CD14-positive monocyte (primary cell): ENCODE data around the gene SRPRA. TPM values are rescaled to one million over a fixed set of nuclear protein-coding genes. Genes with fewer than 3 reads are reported as not detected.
A peak's percentile ranks its signal among the peaks of the same experiment; 100 is the strongest.

ENCODE experiments used
- DNase-seq, 3 donors: peaks; one replicate each; pipeline ENCODE4 v3.0.0-alpha.2; 2011 to 2022
- H2AFZ ChIP-seq: 2 replicates; pipeline ENCODE4 v1.6.0; 2012; ENCODE audit warnings: mild to moderate bottlenecking, low read depth, low read length, inconsistent platforms; ENCODE audit not compliant: insufficient read depth, poor library complexity, severe bottlenecking
- H3K27ac ChIP-seq, 2 donors: 1 replicate in 1 of 2; 2 replicates in 1 of 2; pipeline ENCODE4 v1.5.1; 2012 to 2013; ENCODE audit warnings: low read length in 2 of 2, control low read depth in 1 of 2, inconsistent platforms in 1 of 2, low read depth in 1 of 2, mild to moderate bottlenecking in 1 of 2
- H3K27me3 ChIP-seq, 2 donors: one replicate each; pipeline versions ENCODE4 v1.6.0 to v1.6.1; 2011 to 2013; ENCODE audit warnings: low read length in 2 of 2; ENCODE audit not compliant: control insufficient read depth in 2 of 2, insufficient read depth in 2 of 2
- H3K36me3 ChIP-seq, 2 donors: replicated peaks in 1 of 2; 1 replicate in 1 of 2; 2 replicates in 1 of 2; pipeline versions ENCODE4 v1.5.1 to v1.6.1; 2012 to 2013; ENCODE audit warnings: low read length in 2 of 2, control low read depth in 1 of 2, inconsistent platforms in 1 of 2, mild to moderate bottlenecking in 1 of 2; ENCODE audit not compliant: insufficient read depth in 2 of 2, control insufficient read depth in 1 of 2
- H3K4me1 ChIP-seq, 2 donors: 1 replicate in 1 of 2; 2 replicates in 1 of 2; pipeline versions ENCODE4 v1.5.1 to v1.6.1; 2012 to 2013; ENCODE audit warnings: low read length in 2 of 2, control low read depth in 1 of 2, inconsistent platforms in 1 of 2, mild to moderate bottlenecking in 1 of 2, moderate library complexity in 1 of 2; ENCODE audit not compliant: insufficient read depth in 2 of 2, control insufficient read depth in 1 of 2
- H3K4me2 ChIP-seq: replicated peaks from 2 replicates; pipeline ENCODE3; 2012; ENCODE audit warnings: low read length, moderate library complexity, mild to moderate bottlenecking; ENCODE audit not compliant: poor library complexity, severe bottlenecking; ENCODE audit errors: extremely low read depth
- H3K4me3 ChIP-seq, 3 experiments: fragments of 200-600 bp in 1 of 3; sonication (generic) in 1 of 3; replicated peaks in 1 of 3; 1 replicate in 2 of 3; 2 replicates in 1 of 3; pipeline ENCODE4 v1.5.1; 2011 to 2013; ENCODE audit warnings: low read length in 3 of 3, mild to moderate bottlenecking in 3 of 3, control low read depth in 2 of 3, low read depth in 2 of 3, inconsistent platforms in 1 of 3, moderate library complexity in 1 of 3
- H3K79me2 ChIP-seq: 2 replicates; pipeline ENCODE4 v1.6.0; 2012; ENCODE audit warnings: mild to moderate bottlenecking, control low read depth, inconsistent platforms, low read length, moderate library complexity; ENCODE audit not compliant: insufficient read depth
- H3K9ac ChIP-seq: 2 replicates; pipeline ENCODE4 v1.6.0; 2017; ENCODE audit warnings: low read length, mild to moderate bottlenecking; ENCODE audit not compliant: insufficient read depth, poor library complexity, severe bottlenecking
- H3K9me3 ChIP-seq, 2 donors: replicated peaks in 1 of 2; 1 replicate in 1 of 2; 2 replicates in 1 of 2; pipeline versions ENCODE4 v1.5.1 to v1.6.1; 2012 to 2013; ENCODE audit warnings: low read length in 2 of 2, control low read depth in 1 of 2; ENCODE audit not compliant: control insufficient read depth in 1 of 2, insufficient read depth in 1 of 2
- H4K20me1 ChIP-seq: 2 replicates; pipeline ENCODE4 v1.6.0; 2012; ENCODE audit warnings: mild to moderate bottlenecking, low read length, control low read depth, moderate library complexity; ENCODE audit not compliant: insufficient read depth
- H3K27ac Mint-ChIP-seq, 7 donors: one replicate each; pipeline ENCODE4 v1.8.0; 2020; ENCODE audit warnings: mild to moderate bottlenecking in 7 of 7, mixed read lengths in 7 of 7, moderate library complexity in 6 of 7, inconsistent platforms in 2 of 7
- H3K27me3 Mint-ChIP-seq, 3 donors: one replicate each; pipeline ENCODE4 v1.8.0; 2021 to 2022; ENCODE audit warnings: low read depth in 3 of 3, mild to moderate bottlenecking in 3 of 3, mixed read lengths in 3 of 3, moderate library complexity in 3 of 3, inconsistent platforms in 1 of 3
- H3K36me3 Mint-ChIP-seq, 2 donors: one replicate each; pipeline ENCODE4 v1.8.0; 2020; ENCODE audit warnings: mixed read lengths in 2 of 2, inconsistent platforms in 1 of 2, mild to moderate bottlenecking in 1 of 2
- H3K4me1 Mint-ChIP-seq: one replicate; pipeline ENCODE4 v1.8.0; 2020; ENCODE audit warnings: mild to moderate bottlenecking, mixed read lengths
- H3K4me3 Mint-ChIP-seq, 2 donors: one replicate each; pipeline ENCODE4 v1.8.0; 2020; ENCODE audit warnings: mild to moderate bottlenecking in 2 of 2, mixed read lengths in 2 of 2, moderate library complexity in 1 of 2
- H3K9me3 Mint-ChIP-seq, 7 donors: one replicate each; pipeline ENCODE4 v1.8.0; 2020 to 2022; ENCODE audit warnings: mixed read lengths in 7 of 7, mild to moderate bottlenecking in 6 of 7, moderate library complexity in 6 of 7, inconsistent platforms in 2 of 7
- WGBS: methylation state at CpG from one replicate; pipeline ENCODE4 v1.1.5; 2013; ENCODE audit warnings: missing lambda C conversion rate; ENCODE audit not compliant: insufficient coverage; 5-methylcytosine and 5-hydroxymethylcytosine counted together
- intact Hi-C, 2 donors: fragments of 100-400 bp; cut with micrococcal nuclease; formaldehyde crosslinking; loops; one replicate each; pipeline versions ENCODE4 v1.15.0 to v1.15.1; 2023
- polyA plus RNA-seq, 3 donors: library from polyadenylated mRNA; depleted of rRNA in 1 of 3; unstranded in 2 of 3; stranded (reverse) in 1 of 3; fragments of 300-500 nt in 2 of 3; fragments of >200 nt in 1 of 3; fragmentation: Illumina TruSeq in 2 of 3; gene quantifications; 1 replicate in 2 of 3; 2 replicates in 1 of 3; pipeline ENCODE4 v1.2.3, GENCODE V29; 2012 to 2021
- TF ChIP-seq, protein P1 (sequence below): fragments of 200-600 bp; IDR thresholded peaks from one replicate; pipeline ENCODE4 v1.8.0; 2022; ENCODE audit warnings: antibody characterized with exemption, mild to moderate bottlenecking

Gene SRPRA
- polyA plus RNA-seq, 3 donors: 68.7 to 123 (median 87.6) TPM

DNA sequence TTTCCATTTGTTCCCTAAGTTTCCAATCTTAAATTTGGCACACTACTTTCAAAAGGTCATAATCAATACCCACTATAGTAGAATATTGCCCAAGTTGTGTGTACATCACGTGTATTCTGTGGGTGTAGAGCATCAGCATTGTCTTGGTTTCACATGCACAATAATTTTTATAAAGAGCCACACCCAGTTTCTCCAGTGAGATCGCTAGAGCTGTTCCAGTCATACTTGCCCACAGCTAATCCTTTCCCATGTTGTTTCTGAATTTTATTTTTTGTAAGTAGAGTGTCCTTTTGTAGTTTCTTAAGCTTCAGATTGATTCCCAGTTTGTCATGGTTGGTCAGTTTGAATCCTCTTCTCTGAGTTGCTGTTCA, 43.4 kb downstream of the SRPRA start:
- Mint-ChIP-seq H3K27ac (peak overlapping the region in 4 of 7 donors; percentile 30 to 89 (median 65)), H3K36me3 (peaks cover 17 to 27% of the 10 kb centered on the region in 2 donors), H3K27me3 (peaks cover 0 to 2% (median 1%) of the 10 kb centered on the region in 3 donors), H3K9me3 (peaks cover 8 to 25% (median 15%) of the 10 kb centered on the region in 7 donors), H3K4me3 (no peak overlapping the region), H3K4me1 (peaks cover 7% of the 10 kb centered on the region)
- Histone ChIP-seq H3K4me1 (no peaks in the 10 kb centered on the region), H3K9me3 (peaks cover 14 to 15% of the 10 kb centered on the region in 2 donors), H3K36me3 (peaks cover 9 to 16% of the 10 kb centered on the region in 2 donors), H3K27me3 (no peaks in the 10 kb centered on the region), H2AFZ (no peak overlapping the region), H3K9ac (no peak overlapping the region), H3K27ac (peak overlapping the region in 1 of 2 donors; percentile 46), H3K4me3 (no peak overlapping the region), H4K20me1 (peaks cover 42% of the 10 kb centered on the region), H3K79me2 (peaks cover 64% of the 10 kb centered on the region), H3K4me2 (no peak overlapping the region)
- no CpG with 5 or more reads among the region's 2 CpGs for WGBS
- DNase-seq: no peak
- TF ChIP-seq, protein P1, sequence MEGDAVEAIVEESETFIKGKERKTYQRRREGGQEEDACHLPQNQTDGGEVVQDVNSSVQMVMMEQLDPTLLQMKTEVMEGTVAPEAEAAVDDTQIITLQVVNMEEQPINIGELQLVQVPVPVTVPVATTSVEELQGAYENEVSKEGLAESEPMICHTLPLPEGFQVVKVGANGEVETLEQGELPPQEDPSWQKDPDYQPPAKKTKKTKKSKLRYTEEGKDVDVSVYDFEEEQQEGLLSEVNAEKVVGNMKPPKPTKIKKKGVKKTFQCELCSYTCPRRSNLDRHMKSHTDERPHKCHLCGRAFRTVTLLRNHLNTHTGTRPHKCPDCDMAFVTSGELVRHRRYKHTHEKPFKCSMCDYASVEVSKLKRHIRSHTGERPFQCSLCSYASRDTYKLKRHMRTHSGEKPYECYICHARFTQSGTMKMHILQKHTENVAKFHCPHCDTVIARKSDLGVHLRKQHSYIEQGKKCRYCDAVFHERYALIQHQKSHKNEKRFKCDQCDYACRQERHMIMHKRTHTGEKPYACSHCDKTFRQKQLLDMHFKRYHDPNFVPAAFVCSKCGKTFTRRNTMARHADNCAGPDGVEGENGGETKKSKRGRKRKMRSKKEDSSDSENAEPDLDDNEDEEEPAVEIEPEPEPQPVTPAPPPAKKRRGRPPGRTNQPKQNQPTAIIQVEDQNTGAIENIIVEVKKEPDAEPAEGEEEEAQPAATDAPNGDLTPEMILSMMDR: no peak
- intact Hi-C loops: no loop called here

DNA sequence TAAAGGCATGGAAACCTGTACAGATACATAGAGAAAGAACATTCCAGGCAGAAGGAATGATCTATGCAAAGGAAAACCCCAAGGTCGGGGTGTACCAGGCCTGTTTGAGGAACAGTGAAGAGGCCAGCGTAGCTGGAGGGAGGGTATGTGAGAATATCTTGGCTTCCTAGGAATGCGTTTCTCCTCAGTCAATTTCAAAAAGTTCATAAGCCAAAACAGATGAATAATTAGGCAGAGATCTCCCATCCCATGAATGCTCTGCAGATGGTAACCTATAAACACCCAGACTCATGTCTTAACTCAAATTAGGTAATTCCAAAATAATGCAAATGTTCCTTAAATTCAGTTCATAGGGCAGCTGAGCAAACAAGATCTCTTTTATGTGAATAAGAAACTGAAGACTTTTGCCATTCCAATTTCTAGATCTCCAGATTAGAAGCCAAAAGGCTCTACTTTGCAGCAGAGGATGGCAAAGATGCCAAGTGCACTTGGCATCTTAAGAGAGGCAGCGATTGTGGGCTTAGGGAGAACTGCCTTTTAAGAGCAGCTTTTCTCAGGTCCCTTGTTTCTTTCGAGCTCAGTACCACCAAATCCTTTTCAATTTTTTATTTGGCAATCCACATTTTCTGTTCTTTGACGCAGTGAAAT, 43.9 kb downstream of the SRPRA start:
- Mint-ChIP-seq H3K4me1 (peaks cover 12% of the 10 kb centered on the region), H3K36me3 (peaks cover 15 to 26% of the 10 kb centered on the region in 2 donors), H3K27ac (peak overlapping the region in 5 of 7 donors; percentile 13 to 89 (median 30)), H3K4me3 (no peak overlapping the region), H3K27me3 (peaks cover 0 to 2% (median 1%) of the 10 kb centered on the region in 3 donors), H3K9me3 (peaks cover 8 to 25% (median 15%) of the 10 kb centered on the region in 7 donors)
- peaks cover 69% of the 10 kb centered on the region for H3K79me2 ChIP-seq
- no peak overlapping the region for H3K4me2 ChIP-seq
- WGBS: 100% methylated on average over 1 of the region's 6 CpGs
- peaks cover 0 to 4% of the 10 kb centered on the region in 2 donors for H3K4me1 ChIP-seq
- H3K36me3 ChIP-seq: peaks cover 4 to 11% of the 10 kb centered on the region in 2 donors
- H3K9ac ChIP-seq: no peak overlapping the region
- H4K20me1 ChIP-seq: peaks cover 47% of the 10 kb centered on the region
- no peak overlapping the region for H3K4me3 ChIP-seq
- no peak for DNase-seq
- peaks cover 14 to 15% of the 10 kb centered on the region in 2 donors for H3K9me3 ChIP-seq
- TF ChIP-seq, protein P1: no peak
- H2AFZ ChIP-seq: no peak overlapping the region
- no peak overlapping the region for H3K27ac ChIP-seq
- no peaks in the 10 kb centered on the region for H3K27me3 ChIP-seq
- intact Hi-C loops: loop anchor here in 1 of 2 donors (5.0 kb wide), 1 partner anchor 38 kb away; no protein-coding TSS in a partner anchor
